CD4-positive, alpha-beta memory T cell (primary cell): Measurements from ENCODE around the gene RYR3. TPM values are rescaled to one million over a fixed set of nuclear protein-coding genes. Genes with fewer than 3 reads are reported as not detected.

Experiments used
- CTCF ChIA-PET: fragments of 350-600 bp; sonication (Branson Sonifier 250); formaldehyde crosslinking; loops from one replicate; lab custom pipeline; 2021; ENCODE audit warnings: inconsistent platforms; ENCODE audit not compliant: partially characterized antibody; lab: Charles Lee
- POLR2A ChIA-PET: fragments of 350-600 bp; sonication (Branson Sonifier 250); formaldehyde crosslinking; loops from one replicate; lab custom pipeline; 2021; ENCODE audit not compliant: partially characterized antibody; lab: Charles Lee
- DNase-seq, 5 donors: peaks; one replicate each; pipeline versions ENCODE4 v3.0.0 to v3.0.0-alpha.2; 2020 to 2022; ENCODE audit warnings: mixed read lengths in 1 of 5
- H3K27ac ChIP-seq: one replicate; pipeline ENCODE4 v1.7.0; 2013; ENCODE audit warnings: low read depth, low read length
- H3K27me3 ChIP-seq: 2 replicates; pipeline ENCODE4 v1.7.0; 2013; ENCODE audit warnings: mild to moderate bottlenecking, low read length, moderate library complexity; ENCODE audit not compliant: insufficient read depth
- H3K36me3 ChIP-seq: 2 replicates; pipeline ENCODE4 v1.7.0; 2013; ENCODE audit warnings: mild to moderate bottlenecking, low read length, moderate library complexity; ENCODE audit not compliant: insufficient read depth
- H3K4me1 ChIP-seq: 2 replicates; pipeline ENCODE4 v1.7.0; 2013; ENCODE audit warnings: mild to moderate bottlenecking, low read length, moderate library complexity; ENCODE audit not compliant: insufficient read depth
- H3K4me3 ChIP-seq, 2 donors: one replicate each; pipeline ENCODE4 v1.7.0; 2013; ENCODE audit warnings: low read length in 2 of 2, mild to moderate bottlenecking in 1 of 2
- H3K9me3 ChIP-seq, 2 donors: one replicate each; pipeline ENCODE4 v1.7.0; 2013; ENCODE audit warnings: low read length in 2 of 2, control low read depth in 1 of 2; ENCODE audit not compliant: control insufficient read depth in 1 of 2
- H3K27ac Mint-ChIP-seq, 7 donors: one replicate each; pipeline ENCODE4 v1.8.0; 2020 to 2021; ENCODE audit warnings: mixed read lengths in 7 of 7, mild to moderate bottlenecking in 6 of 7, inconsistent platforms in 3 of 7, moderate library complexity in 3 of 7
- H3K27me3 Mint-ChIP-seq, 2 donors: one replicate each; pipeline ENCODE4 v1.8.0; 2020 to 2021; ENCODE audit warnings: mixed read lengths in 2 of 2
- H3K36me3 Mint-ChIP-seq, 2 donors: one replicate each; pipeline ENCODE4 v1.8.0; 2020 to 2021; ENCODE audit warnings: mixed read lengths in 2 of 2, inconsistent platforms in 1 of 2, mild to moderate bottlenecking in 1 of 2
- H3K4me1 Mint-ChIP-seq, 4 donors: one replicate each; pipeline ENCODE4 v1.8.0; 2020 to 2021; ENCODE audit warnings: mixed read lengths in 4 of 4, mild to moderate bottlenecking in 1 of 4
- H3K4me3 Mint-ChIP-seq, 8 donors: one replicate each; pipeline ENCODE4 v1.8.0; 2020 to 2021; ENCODE audit warnings: mixed read lengths in 8 of 8, mild to moderate bottlenecking in 7 of 8, moderate library complexity in 6 of 8, inconsistent platforms in 3 of 8
- H3K9me3 Mint-ChIP-seq, 8 donors: one replicate each; pipeline ENCODE4 v1.8.0; 2020 to 2021; ENCODE audit warnings: mixed read lengths in 8 of 8, mild to moderate bottlenecking in 5 of 8, inconsistent platforms in 3 of 8, moderate library complexity in 1 of 8
- intact Hi-C: fragments of 100-400 bp; cut with micrococcal nuclease; formaldehyde crosslinking; loops from one replicate; pipeline ENCODE4 v1.15.1; 2023
- polyA plus RNA-seq, 2 donors: library from polyadenylated mRNA; unstranded; fragments of 300-500 nt; fragmentation: Illumina TruSeq; gene quantifications; one replicate each; pipeline ENCODE4 v1.2.3, GENCODE V29; 2021
- total RNA-seq, 2 experiments: library from RNA; stranded (reverse); gene quantifications; one replicate each; pipeline ENCODE4 v1.2.3, GENCODE V29; 2021

Gene RYR3
- total and polyA plus RNA-seq, 4 experiments from 2014 or later, result 0.11 TPM; not detected in 3

- no peak overlapping the region for H3K4me3 Mint-ChIP-seq
- peaks cover 0 to 3% of the 10 kb centered on the region in 2 donors for H3K27me3 Mint-ChIP-seq
- H3K4me1 Mint-ChIP-seq, result no peaks in the 10 kb centered on the region
- no peak overlapping the region for H3K27ac Mint-ChIP-seq
- H3K36me3 Mint-ChIP-seq, result no peaks in the 10 kb centered on the region
- no peak for DNase-seq
- H3K27ac ChIP-seq, result no peak overlapping the region
- ChIA-PET CTCF (no interaction called here), POLR2A (no interaction called here)
- intact Hi-C loops, result no loop called here
- H3K36me3 ChIP-seq, result no peaks in the 10 kb centered on the region
- no peak overlapping the region for H3K4me3 ChIP-seq
- peaks cover 0 to 2% (median 0%) of the 10 kb centered on the region in 8 donors for H3K9me3 Mint-ChIP-seq
- no peaks in the 10 kb centered on the region for H3K9me3 ChIP-seq
- no peaks in the 10 kb centered on the region for H3K27me3 ChIP-seq
- no peaks in the 10 kb centered on the region for H3K4me1 ChIP-seq
Observed at GRCh38 chr15:33539825-33540573, 229.2 kb downstream of the RYR3 start.

- Mint-ChIP-seq H3K9me3 (peaks cover 0 to 5% (median 0%) of the 10 kb centered on the region in 8 donors), H3K27ac (no peak overlapping the region), H3K27me3 (no peaks in the 10 kb centered on the region), H3K4me3 (no peak overlapping the region), H3K36me3 (no peaks in the 10 kb centered on the region), H3K4me1 (no peaks in the 10 kb centered on the region)
- intact Hi-C loops, result no loop called here
- CTCF ChIA-PET, result no interaction called here
- POLR2A ChIA-PET, result no interaction called here
- H3K4me3 ChIP-seq, result no peak overlapping the region
- H3K27me3 ChIP-seq, result no peaks in the 10 kb centered on the region
- no peak overlapping the region for H3K27ac ChIP-seq
- H3K4me1 ChIP-seq, result no peaks in the 10 kb centered on the region
- H3K9me3 ChIP-seq, result no peaks in the 10 kb centered on the region
- H3K36me3 ChIP-seq, result no peaks in the 10 kb centered on the region
- DNase-seq, result no peak
Observed at GRCh38 chr15:33543957-33544356, 233.2 kb downstream of the RYR3 start.

- Histone ChIP-seq H3K27me3 (no peaks in the 10 kb centered on the region), H3K27ac (no peak overlapping the region), H3K4me3 (no peak overlapping the region), H3K36me3 (no peaks in the 10 kb centered on the region), H3K4me1 (no peaks in the 10 kb centered on the region), H3K9me3 (no peaks in the 10 kb centered on the region)
- no peaks in the 10 kb centered on the region for H3K27me3 Mint-ChIP-seq
- intact Hi-C loops, result no loop called here
- DNase-seq, result no peak
- no peak overlapping the region for H3K4me3 Mint-ChIP-seq
- H3K27ac Mint-ChIP-seq, result no peak overlapping the region
- ChIA-PET CTCF (no interaction called here), POLR2A (no interaction called here)
- H3K4me1 Mint-ChIP-seq, result no peaks in the 10 kb centered on the region
- H3K36me3 Mint-ChIP-seq, result no peaks in the 10 kb centered on the region
- peaks cover 0 to 5% (median 1%) of the 10 kb centered on the region in 8 donors for H3K9me3 Mint-ChIP-seq
Observed at GRCh38 chr15:33545866-33546265, 235.1 kb downstream of the RYR3 start.

GRCh38 chr15:33547876-33548275 lies 237.1 kb downstream of the RYR3 start:
- Mint-ChIP-seq H3K36me3 (no peaks in the 10 kb centered on the region), H3K9me3 (peaks cover 0 to 6% (median 1%) of the 10 kb centered on the region in 8 donors), H3K4me1 (no peaks in the 10 kb centered on the region), H3K4me3 (no peak overlapping the region), H3K27ac (no peak overlapping the region), H3K27me3 (peaks cover 0 to 1% of the 10 kb centered on the region in 2 donors)
- DNase-seq, result no peak
- no peaks in the 10 kb centered on the region for H3K27me3 ChIP-seq
- no peak overlapping the region for H3K4me3 ChIP-seq
- ChIA-PET POLR2A (no interaction called here), CTCF (no interaction called here)
- H3K9me3 ChIP-seq, result no peaks in the 10 kb centered on the region
- intact Hi-C loops, result no loop called here
- H3K4me1 ChIP-seq, result no peaks in the 10 kb centered on the region
- H3K36me3 ChIP-seq, result no peaks in the 10 kb centered on the region
- no peak overlapping the region for H3K27ac ChIP-seq

GRCh38 chr15:33551860-33552259 lies 241.1 kb downstream of the RYR3 start:
- Histone ChIP-seq H3K4me3 (no peak overlapping the region), H3K27ac (no peak overlapping the region), H3K27me3 (no peaks in the 10 kb centered on the region), H3K4me1 (no peaks in the 10 kb centered on the region), H3K9me3 (no peaks in the 10 kb centered on the region), H3K36me3 (no peaks in the 10 kb centered on the region)
- POLR2A ChIA-PET, result no interaction called here
- Mint-ChIP-seq H3K36me3 (no peaks in the 10 kb centered on the region), H3K4me1 (no peaks in the 10 kb centered on the region), H3K9me3 (peaks cover 0 to 8% (median 3%) of the 10 kb centered on the region in 8 donors), H3K4me3 (no peak overlapping the region), H3K27me3 (peaks cover 0 to 1% of the 10 kb centered on the region in 2 donors), H3K27ac (no peak overlapping the region)
- CTCF ChIA-PET, result no interaction called here
- intact Hi-C loops, result no loop called here
- DNase-seq, result no peak

- Mint-ChIP-seq H3K4me3 (no peak overlapping the region), H3K27me3 (peaks cover 0 to 1% of the 10 kb centered on the region in 2 donors), H3K9me3 (peaks cover 0 to 8% (median 3%) of the 10 kb centered on the region in 8 donors), H3K36me3 (no peaks in the 10 kb centered on the region), H3K4me1 (no peaks in the 10 kb centered on the region), H3K27ac (no peak overlapping the region)
- Histone ChIP-seq H3K4me3 (no peak overlapping the region), H3K9me3 (no peaks in the 10 kb centered on the region), H3K36me3 (no peaks in the 10 kb centered on the region), H3K27me3 (no peaks in the 10 kb centered on the region), H3K4me1 (no peaks in the 10 kb centered on the region), H3K27ac (no peak overlapping the region)
- ChIA-PET POLR2A (no interaction called here), CTCF (no interaction called here)
- no peak for DNase-seq
- intact Hi-C loops, result no loop called here
Observed at GRCh38 chr15:33553157-33553556, 242.4 kb downstream of the RYR3 start.

GRCh38 chr15:33559207-33559890 lies 248.6 kb downstream of the RYR3 start:
- intact Hi-C loops, result no loop called here
- POLR2A ChIA-PET, result no interaction called here

More at GRCh38 chr15:33559207-33559890, 248.6 kb downstream of the RYR3 start:
- Mint-ChIP-seq H3K4me1 (no peaks in the 10 kb centered on the region), H3K36me3 (no peaks in the 10 kb centered on the region), H3K9me3 (peaks cover 0 to 4% (median 3%) of the 10 kb centered on the region in 8 donors), H3K4me3 (no peak overlapping the region), H3K27me3 (no peaks in the 10 kb centered on the region), H3K27ac (no peak overlapping the region)
- no peaks in the 10 kb centered on the region for H3K36me3 ChIP-seq
- H3K4me1 ChIP-seq, result no peaks in the 10 kb centered on the region
- no peaks in the 10 kb centered on the region for H3K27me3 ChIP-seq
- H3K27ac ChIP-seq, result no peak overlapping the region
- H3K9me3 ChIP-seq, result no peaks in the 10 kb centered on the region
- no peak for DNase-seq
- CTCF ChIA-PET, result no interaction called here
- no peak overlapping the region for H3K4me3 ChIP-seq
